Effector memory CD8-positive, alpha-beta T cell (primary cell): ENCODE measurements around the gene TMCO4.

Source experiments
- ATAC-seq: fragments of 150-1000 bp; cut with Tn5 transposase; replicated peaks from 2 replicates; pipeline ENCODE4 v1.10.0; 2021; ENCODE audit warnings: mild to moderate bottlenecking, moderate library complexity
- DNase-seq, 3 experiments: peaks; one replicate each; pipeline ENCODE4 v3.0.0; 2021
- H3K27ac Mint-ChIP-seq, 2 donors: one replicate each; pipeline ENCODE4 v1.8.0; 2022; ENCODE audit warnings: mild to moderate bottlenecking in 2 of 2, mixed read lengths in 2 of 2, moderate library complexity in 2 of 2
- H3K27me3 Mint-ChIP-seq, 2 donors: one replicate each; pipeline ENCODE4 v1.8.0; 2022; ENCODE audit warnings: mixed read lengths in 2 of 2
- H3K36me3 Mint-ChIP-seq: one replicate; pipeline ENCODE4 v1.8.0; 2022; ENCODE audit warnings: mild to moderate bottlenecking, moderate library complexity, mixed read lengths; ENCODE audit not compliant: insufficient read depth
- H3K4me1 Mint-ChIP-seq, 2 donors: one replicate each; pipeline ENCODE4 v1.8.0; 2022; ENCODE audit warnings: low read depth in 2 of 2, mixed read lengths in 2 of 2
- H3K4me3 Mint-ChIP-seq, 2 donors: one replicate each; pipeline ENCODE4 v1.8.0; 2022; ENCODE audit warnings: mild to moderate bottlenecking in 2 of 2, mixed read lengths in 2 of 2, moderate library complexity in 2 of 2
- H3K9me3 Mint-ChIP-seq, 2 donors: one replicate each; pipeline ENCODE4 v1.8.0; 2022; ENCODE audit warnings: mixed read lengths in 2 of 2

TMCO4 gene

GRCh38 chr1:19764848-19765247 is 34.9 kb downstream of the TMCO4 start:
- Mint-ChIP-seq H3K27me3 (no peaks in the 10 kb centered on the region), H3K9me3 (no peaks in the 10 kb centered on the region), H3K27ac (no peak overlapping the region), H3K36me3 (peaks cover 10% of the 10 kb centered on the region), H3K4me3 (no peak overlapping the region), H3K4me1 (peaks cover 0 to 4% of the 10 kb centered on the region in 2 donors)
- no peak for ATAC-seq
- no peak for DNase-seq

- H3K36me3 Mint-ChIP-seq, result peaks cover 5% of the 10 kb centered on the region
- peaks cover 0 to 9% of the 10 kb centered on the region in 2 donors for H3K4me1 Mint-ChIP-seq
- H3K4me3 Mint-ChIP-seq, result no peak overlapping the region
- DNase-seq (peak in 2 of 3 experiments; percentile 7 to 8), ATAC-seq (no peak)
- no peak overlapping the region for H3K27ac Mint-ChIP-seq
- no peaks in the 10 kb centered on the region for H3K9me3 Mint-ChIP-seq
- no peaks in the 10 kb centered on the region for H3K27me3 Mint-ChIP-seq
Measured at GRCh38 chr1:19762175-19762779, 37.4 kb downstream of the TMCO4 start.

- ATAC-seq (no peak), DNase-seq (no peak)
- H3K4me1 Mint-ChIP-seq, result peaks cover 0 to 9% of the 10 kb centered on the region in 2 donors
- H3K27ac Mint-ChIP-seq, result peak overlapping the region; percentile 23 to 38
- H3K27me3 Mint-ChIP-seq, result no peaks in the 10 kb centered on the region
- H3K9me3 Mint-ChIP-seq, result no peaks in the 10 kb centered on the region
- H3K4me3 Mint-ChIP-seq, result no peak overlapping the region
- peaks cover 11% of the 10 kb centered on the region for H3K36me3 Mint-ChIP-seq
Measured at GRCh38 chr1:19759740-19760089, 40.0 kb downstream of the TMCO4 start.

- Mint-ChIP-seq H3K27me3 (no peaks in the 10 kb centered on the region), H3K27ac (peak overlapping the region in 1 of 2 donors; percentile 36), H3K4me1 (peaks cover 0 to 9% of the 10 kb centered on the region in 2 donors), H3K36me3 (peaks cover 7% of the 10 kb centered on the region), H3K9me3 (no peaks in the 10 kb centered on the region), H3K4me3 (no peak overlapping the region)
- no peak for DNase-seq
- no peak for ATAC-seq
Measured at GRCh38 chr1:19758227-19758830, 41.4 kb downstream of the TMCO4 start.

- Mint-ChIP-seq H3K27me3 (no peaks in the 10 kb centered on the region), H3K4me3 (no peak overlapping the region), H3K4me1 (peaks cover 0 to 9% of the 10 kb centered on the region in 2 donors), H3K9me3 (no peaks in the 10 kb centered on the region), H3K27ac (peak overlapping the region in 1 of 2 donors; percentile 36), H3K36me3 (peaks cover 7% of the 10 kb centered on the region)
- ATAC-seq, result no peak
- DNase-seq, result no peak
Measured at GRCh38 chr1:19757641-19758040, 42.1 kb downstream of the TMCO4 start.

- Mint-ChIP-seq H3K4me1 (peaks cover 0 to 9% of the 10 kb centered on the region in 2 donors), H3K27me3 (no peaks in the 10 kb centered on the region), H3K27ac (no peak overlapping the region), H3K9me3 (no peaks in the 10 kb centered on the region), H3K4me3 (no peak overlapping the region), H3K36me3 (peaks cover 7% of the 10 kb centered on the region)
- ATAC-seq, result no peak
- DNase-seq, result no peak
Measured at GRCh38 chr1:19756480-19756879, 43.2 kb downstream of the TMCO4 start.

- Mint-ChIP-seq H3K9me3 (no peaks in the 10 kb centered on the region), H3K27me3 (no peaks in the 10 kb centered on the region), H3K27ac (no peak overlapping the region), H3K36me3 (peaks cover 7% of the 10 kb centered on the region), H3K4me1 (peaks cover 0 to 5% of the 10 kb centered on the region in 2 donors), H3K4me3 (no peak overlapping the region)
- DNase-seq (no peak), ATAC-seq (no peak)
Measured at GRCh38 chr1:19754482-19754881, 45.2 kb downstream of the TMCO4 start.

- peaks cover 11% of the 10 kb centered on the region for H3K36me3 Mint-ChIP-seq
- H3K4me1 Mint-ChIP-seq, result no peaks in the 10 kb centered on the region
- peak overlapping the region in 1 of 2 donors; percentile 9 for H3K27ac Mint-ChIP-seq
- H3K27me3 Mint-ChIP-seq, result no peaks in the 10 kb centered on the region
- ATAC-seq (no peak), DNase-seq (no peak)
- H3K4me3 Mint-ChIP-seq, result no peak overlapping the region
- H3K9me3 Mint-ChIP-seq, result no peaks in the 10 kb centered on the region
Measured at GRCh38 chr1:19752083-19752696, 47.5 kb downstream of the TMCO4 start.

DNA sequence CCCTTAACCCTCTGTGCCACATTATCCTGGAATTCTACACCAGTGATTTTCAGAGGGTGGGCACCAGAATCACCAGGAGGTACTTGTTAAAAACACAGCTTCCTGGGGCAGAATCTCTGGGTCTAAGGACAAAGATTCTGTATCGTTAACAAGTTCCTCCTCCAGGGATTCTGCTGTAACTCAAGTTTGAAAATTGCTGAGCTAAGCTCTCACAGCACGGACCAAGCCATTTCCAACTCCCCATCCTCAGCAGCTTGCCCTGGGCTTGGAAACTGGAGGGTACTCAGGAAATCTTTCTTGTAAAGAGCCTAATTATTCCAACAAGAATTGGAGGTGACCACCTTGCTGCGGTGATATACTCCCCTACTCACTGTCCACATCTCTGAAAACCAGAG is 48.8 kb downstream of the TMCO4 start:
- DNase-seq (no peak), ATAC-seq (no peak)
- H3K27ac Mint-ChIP-seq, result no peak overlapping the region
- no peaks in the 10 kb centered on the region for H3K4me1 Mint-ChIP-seq
- H3K27me3 Mint-ChIP-seq, result no peaks in the 10 kb centered on the region
- peaks cover 19% of the 10 kb centered on the region for H3K36me3 Mint-ChIP-seq
- no peaks in the 10 kb centered on the region for H3K9me3 Mint-ChIP-seq
- H3K4me3 Mint-ChIP-seq, result no peak overlapping the region

DNA sequence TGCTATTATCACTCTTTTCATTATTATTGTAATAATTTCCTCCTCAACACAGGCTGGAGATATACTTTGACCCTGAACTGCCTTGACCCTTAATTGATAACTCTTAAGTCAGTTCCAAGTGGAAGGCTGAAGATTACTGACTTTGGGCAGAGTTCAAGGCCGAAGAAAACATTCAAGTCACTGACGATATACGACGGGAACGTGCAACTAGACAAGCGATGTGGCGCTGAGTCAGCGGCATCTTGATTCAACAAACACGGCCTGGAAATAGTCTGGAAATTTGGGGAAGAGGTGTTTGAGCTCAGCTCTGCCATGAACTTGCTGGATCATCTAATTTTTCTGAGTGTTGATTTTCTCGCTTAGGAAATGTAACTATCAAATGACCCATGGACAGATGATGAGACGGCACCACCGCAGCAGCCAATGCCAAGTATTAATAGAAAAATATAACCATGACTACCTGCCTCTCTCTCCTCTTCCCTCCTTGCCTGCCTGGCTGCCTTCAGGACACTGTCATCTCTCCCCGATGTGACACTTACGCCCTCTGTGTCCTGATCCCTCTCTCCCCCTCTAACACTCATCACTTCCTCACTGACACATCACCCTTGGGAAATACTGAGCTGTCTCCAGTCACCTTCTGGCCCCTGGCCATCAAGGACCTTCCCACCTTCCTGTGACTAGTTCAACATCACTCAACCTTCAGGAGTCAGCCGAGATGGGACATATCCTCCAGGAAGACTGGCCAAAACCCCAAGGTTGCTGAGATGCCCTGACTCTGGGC is 49.4 kb downstream of the TMCO4 start:
- H3K27ac Mint-ChIP-seq, result no peak overlapping the region
- H3K4me1 Mint-ChIP-seq, result no peaks in the 10 kb centered on the region
- ATAC-seq (no peak), DNase-seq (no peak)
- H3K36me3 Mint-ChIP-seq, result peaks cover 23% of the 10 kb centered on the region
- H3K9me3 Mint-ChIP-seq, result no peaks in the 10 kb centered on the region
- no peak overlapping the region for H3K4me3 Mint-ChIP-seq
- H3K27me3 Mint-ChIP-seq, result no peaks in the 10 kb centered on the region

- no peak for ATAC-seq
- no peak for DNase-seq
- Mint-ChIP-seq H3K9me3 (no peaks in the 10 kb centered on the region), H3K4me1 (no peaks in the 10 kb centered on the region), H3K4me3 (no peak overlapping the region), H3K27ac (no peak overlapping the region), H3K36me3 (peaks cover 17% of the 10 kb centered on the region), H3K27me3 (no peaks in the 10 kb centered on the region)
Measured at GRCh38 chr1:19749685-19750084, 50.0 kb downstream of the TMCO4 start.

- no peak for ATAC-seq
- no peaks in the 10 kb centered on the region for H3K9me3 Mint-ChIP-seq
- H3K27ac Mint-ChIP-seq, result no peak overlapping the region
- H3K36me3 Mint-ChIP-seq, result peaks cover 24% of the 10 kb centered on the region
- no peak overlapping the region for H3K4me3 Mint-ChIP-seq
- DNase-seq, result no peak
- H3K27me3 Mint-ChIP-seq, result no peaks in the 10 kb centered on the region
- no peaks in the 10 kb centered on the region for H3K4me1 Mint-ChIP-seq
Measured at GRCh38 chr1:19747761-19748160, 52.0 kb downstream of the TMCO4 start.

DNA sequence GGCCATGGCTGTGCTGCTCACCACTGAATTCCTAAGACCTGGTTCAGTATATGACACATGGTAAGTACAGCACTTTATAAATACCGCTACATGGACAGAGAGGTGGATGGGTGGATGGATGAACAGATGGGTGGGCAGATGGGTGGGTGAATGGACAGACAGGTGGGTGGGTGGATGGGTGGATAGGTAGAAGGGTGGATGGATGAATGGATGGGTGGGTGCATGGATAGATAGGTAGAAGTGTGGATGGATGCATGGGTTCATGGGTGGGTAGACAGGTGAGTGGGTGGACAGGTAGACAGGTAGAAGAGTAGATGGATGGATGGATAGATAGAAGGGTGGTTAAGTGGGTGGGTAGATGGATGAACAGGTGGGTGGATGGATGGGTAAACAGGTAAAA is 54.8 kb downstream of the TMCO4 start:
- no peaks in the 10 kb centered on the region for H3K4me1 Mint-ChIP-seq
- H3K9me3 Mint-ChIP-seq, result no peaks in the 10 kb centered on the region
- ATAC-seq (no peak), DNase-seq (no peak)
- no peak overlapping the region for H3K4me3 Mint-ChIP-seq
- peak overlapping the region in 1 of 2 donors; percentile 20 for H3K27ac Mint-ChIP-seq
- no peaks in the 10 kb centered on the region for H3K27me3 Mint-ChIP-seq
- peaks cover 26% of the 10 kb centered on the region for H3K36me3 Mint-ChIP-seq
